Measurements from ENCODE around the gene GIPC3.

The GIPC3 gene, protein sequence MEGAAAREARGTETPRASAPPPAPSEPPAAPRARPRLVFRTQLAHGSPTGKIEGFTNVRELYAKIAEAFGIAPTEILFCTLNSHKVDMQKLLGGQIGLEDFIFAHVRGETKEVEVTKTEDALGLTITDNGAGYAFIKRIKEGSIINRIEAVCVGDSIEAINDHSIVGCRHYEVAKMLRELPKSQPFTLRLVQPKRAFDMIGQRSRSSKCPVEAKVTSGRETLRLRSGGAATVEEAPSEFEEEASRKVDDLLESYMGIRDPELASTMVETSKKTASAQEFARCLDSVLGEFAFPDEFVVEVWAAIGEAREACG

DNA sequence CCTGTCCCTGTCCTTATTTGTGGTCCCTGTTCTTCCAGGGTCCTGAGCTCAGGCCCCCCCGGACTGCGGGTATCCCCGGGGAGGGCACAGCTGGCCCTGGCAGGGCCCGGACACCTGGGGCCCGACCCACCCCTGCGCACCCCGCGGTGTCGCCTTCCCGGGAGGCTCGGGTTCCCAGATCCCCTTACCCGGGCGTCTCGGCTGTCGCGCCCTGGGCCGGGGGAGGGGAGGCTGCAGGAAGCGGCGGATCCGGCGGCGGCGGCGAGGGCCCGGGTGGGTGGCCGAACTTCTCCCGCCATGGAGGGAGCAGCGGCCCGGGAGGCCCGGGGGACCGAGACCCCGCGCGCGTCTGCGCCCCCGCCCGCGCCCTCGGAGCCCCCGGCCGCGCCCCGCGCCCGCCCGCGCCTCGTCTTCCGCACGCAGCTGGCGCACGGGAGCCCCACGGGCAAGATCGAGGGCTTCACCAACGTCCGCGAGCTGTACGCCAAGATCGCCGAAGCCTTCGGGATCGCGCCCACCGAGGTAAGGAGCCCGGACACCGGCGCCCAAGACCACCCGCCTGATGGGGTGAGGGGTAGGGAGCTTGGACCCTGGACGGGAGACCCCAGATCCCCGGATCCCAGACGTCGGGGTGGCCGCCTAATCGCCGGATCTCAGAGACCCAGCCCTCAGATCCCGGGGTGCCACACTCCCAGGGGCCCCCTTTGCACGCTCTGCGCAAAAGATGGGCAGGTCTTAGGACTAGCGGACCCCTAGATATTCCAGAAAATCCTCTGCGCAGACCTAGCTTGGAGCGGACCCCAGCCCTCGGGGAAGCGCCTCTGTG is at the start of gene GIPC3:
Gene GIPC3 (plus strand): TSS at position 178 of the 826 bp plus-strand sequence. CDS start 120 bp downstream, at position 298.
- DNase-seq (ENCODE audit: low read depth) = no peak

- DNase-seq (ENCODE audit: low read depth) = no peak
Measured at GRCh38 chr19:3535563-3535965, 49.7 kb upstream of the GIPC3 start.

DNA sequence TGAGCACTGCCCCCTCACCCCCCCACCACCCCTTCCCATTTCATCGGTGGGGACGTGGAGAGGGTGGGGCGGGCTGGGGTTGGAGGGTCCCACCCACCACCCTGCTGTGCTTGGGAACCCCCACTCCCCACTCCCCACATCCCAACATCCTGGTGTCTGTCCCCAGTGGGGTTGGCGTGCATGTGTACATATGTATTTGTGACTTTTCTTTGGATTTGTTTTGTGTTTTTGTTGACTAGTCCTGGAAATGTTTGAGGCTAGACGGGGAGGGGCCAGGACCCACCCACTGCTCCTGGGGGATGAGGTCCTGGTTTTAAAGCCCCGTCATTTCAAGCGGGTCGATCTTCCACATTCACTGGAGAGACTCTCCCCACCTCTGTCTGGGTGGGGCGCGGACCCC is 49.3 kb upstream of the GIPC3 start:
- no peak for DNase-seq (ENCODE audit: low read depth)

- no peak for DNase-seq (ENCODE audit: low read depth)
Measured at GRCh38 chr19:3536429-3537100, 48.7 kb upstream of the GIPC3 start.

DNA sequence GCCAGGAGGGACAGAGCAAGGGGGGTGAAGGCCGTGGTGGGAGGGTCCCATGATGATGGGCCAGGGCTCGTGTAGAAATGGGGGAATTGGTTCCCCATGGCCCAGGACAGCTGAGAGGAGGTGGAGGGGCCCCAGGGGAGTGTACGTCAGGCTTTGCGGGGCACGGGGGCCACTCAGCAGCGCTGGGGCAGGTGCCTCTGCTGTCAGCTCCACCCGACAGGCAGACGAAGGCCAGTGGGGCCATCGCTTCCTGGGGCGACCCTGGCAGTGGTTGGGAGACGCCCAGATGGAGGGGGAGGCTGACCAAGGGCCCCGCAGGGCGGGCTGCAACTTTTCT is 48.2 kb upstream of the GIPC3 start:
- DNase-seq (ENCODE audit: low read depth) = no peak

DNA sequence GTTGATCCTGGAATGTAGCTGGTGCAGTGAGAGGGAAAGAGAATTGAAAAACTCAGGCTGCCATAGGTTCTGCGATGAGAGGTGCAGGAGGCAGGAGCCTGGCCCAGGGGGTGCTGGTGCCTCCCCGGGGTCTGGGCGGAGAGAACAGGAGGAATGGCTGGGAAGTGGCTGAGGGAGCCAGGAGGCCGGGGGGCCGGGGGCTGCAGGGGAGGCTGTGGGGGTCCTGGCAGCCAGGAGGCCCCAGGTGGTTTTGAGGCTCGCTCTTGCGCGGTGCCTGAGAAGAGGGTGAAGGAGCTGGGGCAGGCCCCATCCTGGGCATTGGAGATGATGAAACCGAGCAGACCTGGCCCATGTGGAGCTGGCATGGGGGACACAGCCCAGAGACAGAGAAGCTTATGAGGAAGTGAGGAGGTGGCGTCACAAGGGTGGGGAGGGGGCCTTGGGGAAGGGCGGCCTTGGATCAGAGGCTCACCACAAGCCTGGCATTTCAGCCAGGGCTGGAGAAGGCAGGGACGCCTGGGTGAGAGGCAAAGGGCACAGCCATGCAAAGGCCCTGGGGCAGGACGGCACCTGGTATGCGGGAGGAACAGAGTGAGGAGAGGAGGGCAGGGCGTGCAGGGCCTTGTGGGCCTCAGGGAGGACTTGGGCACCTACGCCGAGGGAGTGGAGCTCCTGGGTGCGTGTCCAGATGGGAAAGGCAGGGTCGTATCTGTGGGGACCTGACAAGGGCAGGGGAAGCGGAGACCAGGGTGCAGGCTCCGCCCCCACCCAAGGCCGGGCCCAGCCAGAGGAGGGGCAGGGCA is 47.6 kb upstream of the GIPC3 start:
- no peak for DNase-seq (ENCODE audit: low read depth)

GRCh38 chr19:3538258-3538929 is 46.9 kb upstream of the GIPC3 start:
- DNase-seq (ENCODE audit: low read depth) = no peak

DNA sequence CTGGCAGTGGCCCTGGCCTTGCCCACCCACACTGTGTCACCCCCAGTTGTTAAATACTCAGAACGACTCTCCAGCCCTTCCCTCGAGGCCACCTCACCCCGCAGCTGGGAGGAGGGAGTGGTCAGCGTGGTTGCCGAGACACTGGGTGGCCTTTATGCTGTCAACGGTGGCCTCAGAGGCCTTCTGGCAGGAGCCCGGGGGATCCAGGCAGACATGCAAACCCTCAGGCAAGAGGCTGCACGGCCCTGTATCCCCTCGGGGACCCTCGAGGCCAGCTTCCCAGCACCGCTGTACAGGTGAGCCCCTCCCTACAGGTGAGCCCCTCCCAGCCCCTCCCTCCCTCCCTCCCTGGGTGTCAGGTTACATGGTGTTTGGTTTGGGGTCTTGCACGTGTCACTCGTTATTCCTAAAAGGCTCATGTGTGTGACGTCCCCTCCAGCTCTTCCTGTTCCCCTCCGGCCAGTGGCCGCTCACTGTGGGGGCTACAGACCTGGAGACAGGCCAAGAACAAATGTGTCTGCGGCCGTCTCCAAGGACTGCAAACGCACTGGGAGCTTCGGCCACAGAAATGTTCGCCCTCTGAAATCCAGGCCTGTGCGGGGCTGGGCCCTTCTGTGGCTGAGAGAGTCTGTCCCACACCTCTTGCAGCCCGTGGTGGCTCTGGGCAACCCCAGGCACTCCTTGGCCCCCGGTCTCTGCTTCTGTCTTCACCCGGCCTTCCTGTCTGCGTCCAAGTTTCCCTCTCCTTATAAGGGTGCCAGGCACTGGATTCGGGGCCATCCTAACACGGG is 46.1 kb upstream of the GIPC3 start, which contains the start of gene TEKTIP1:
Gene TEKTIP1 (plus strand): TSS at position 210 of the 791 bp plus-strand sequence. CDS start 4 bp downstream, at position 214.
- no peak for DNase-seq (ENCODE audit: low read depth)

GRCh38 chr19:3539756-3540118 is 45.5 kb upstream of the GIPC3 start:
- DNase-seq (ENCODE audit: low read depth) = no peak

- no peak for DNase-seq (ENCODE audit: low read depth)
Measured at GRCh38 chr19:3543150-3544057, 41.9 kb upstream of the GIPC3 start.

DNA sequence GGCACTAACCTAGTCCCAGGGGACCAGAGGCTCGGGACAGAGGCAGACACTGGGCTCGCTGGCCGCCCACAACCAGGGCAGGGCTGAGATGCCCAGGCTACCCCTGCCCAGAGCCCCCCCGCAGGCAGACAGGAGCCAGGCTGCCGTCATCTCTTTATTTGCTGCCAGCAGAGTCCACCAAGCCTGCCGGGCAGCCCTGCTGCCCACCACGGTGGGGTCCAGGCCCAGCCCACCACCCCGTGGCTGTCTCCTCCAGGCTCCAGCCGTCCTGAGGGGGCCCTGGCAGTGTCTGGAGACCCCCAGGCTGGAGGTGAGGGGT is 41.3 kb upstream of the GIPC3 start:
- no peak for DNase-seq (ENCODE audit: low read depth)

GRCh38 chr19:3544742-3545668 is 40.3 kb upstream of the GIPC3 start:
- no peak for DNase-seq (ENCODE audit: low read depth)

DNA sequence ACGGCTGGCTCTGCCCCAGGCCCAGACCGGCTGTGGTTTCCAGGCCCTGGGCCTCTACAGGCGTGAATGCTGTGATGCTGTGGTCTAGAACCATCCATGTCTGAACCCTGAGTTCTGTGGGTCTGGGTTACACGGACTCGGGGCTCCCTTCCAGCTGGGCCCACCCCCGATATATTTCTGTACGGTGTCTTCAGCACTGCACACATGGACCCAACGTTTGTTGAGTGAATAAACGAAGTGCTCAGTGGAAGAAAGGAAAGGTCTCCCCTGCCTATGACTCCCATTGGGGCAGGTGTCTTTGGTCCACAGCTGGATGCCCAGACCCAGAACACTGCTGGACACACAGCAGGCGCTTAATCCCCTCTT is 39.6 kb upstream of the GIPC3 start:
- no peak for DNase-seq (ENCODE audit: low read depth)

DNA sequence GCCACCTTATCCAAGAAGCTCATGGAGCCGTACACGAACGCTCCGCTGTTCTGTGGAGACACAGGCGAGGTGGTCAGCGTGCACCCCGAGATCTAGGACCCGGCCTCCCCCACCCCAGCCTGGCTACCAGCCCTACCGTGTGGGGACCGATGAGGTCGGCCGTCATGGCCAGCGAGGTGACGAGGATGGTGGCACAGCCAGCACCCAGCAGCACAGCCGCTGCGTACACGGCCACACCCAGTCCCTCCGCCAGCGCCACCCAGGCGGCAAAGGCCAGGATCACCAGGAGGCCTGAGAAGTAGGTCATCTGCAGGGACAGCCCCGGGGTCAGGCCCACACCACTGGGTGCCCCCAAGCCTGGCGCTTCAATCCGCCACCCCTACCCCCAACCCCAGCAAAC is 39.2 kb upstream of the GIPC3 start:
- DNase-seq (ENCODE audit: low read depth) = no peak

- DNase-seq (ENCODE audit: low read depth) = no peak
Measured at GRCh38 chr19:3547301-3547731, 38.0 kb upstream of the GIPC3 start.

GRCh38 chr19:3547767-3548282 is 37.5 kb upstream of the GIPC3 start:
- no peak for DNase-seq (ENCODE audit: low read depth)

GRCh38 chr19:3548606-3549005 is 36.7 kb upstream of the GIPC3 start:
- no peak for DNase-seq (ENCODE audit: low read depth)

DNA sequence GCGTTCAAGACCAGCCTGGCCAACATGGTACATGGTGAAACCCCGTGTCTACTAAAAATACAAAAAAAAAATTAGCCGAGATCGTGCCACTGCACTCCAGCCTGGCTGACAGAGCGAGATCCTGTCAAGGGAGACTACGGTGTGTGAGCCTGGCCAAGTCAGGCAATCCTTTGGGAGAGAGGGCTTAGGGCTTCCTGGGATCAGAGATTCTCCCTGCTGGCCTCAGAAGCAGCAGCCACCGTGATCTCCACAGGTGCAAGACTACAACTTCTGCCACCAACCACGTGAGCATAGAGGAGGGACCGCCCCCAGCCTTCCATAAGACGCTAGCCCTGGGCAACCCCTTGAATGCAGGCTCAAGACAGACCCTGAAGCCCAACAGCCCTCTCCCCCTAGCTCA is 35.5 kb upstream of the GIPC3 start:
- no peak for DNase-seq (ENCODE audit: low read depth)

All from non-pigmented ciliary epithelial cell (primary cell).